Activated naive CD4-positive, alpha-beta T cell treated with anti-CD3 and anti-CD28 coated beads, Interleukin-2, amount 50 U/mL, for 72 hours (primary cell): ENCODE results near the gene NR1D1. TPM values are rescaled to one million over a fixed set of nuclear protein-coding genes. Genes with fewer than 3 reads are reported as not detected.

Source experiments
- ATAC-seq, 2 donors: fragments of 150-1000 bp; cut with Tn5 transposase; 2 replicates each; pipeline ENCODE4 v1.10.0; 2021; ENCODE audit warnings: mild to moderate bottlenecking in 2 of 2, moderate library complexity in 2 of 2
- DNase-seq, 2 donors: peaks; one replicate each; pipeline ENCODE4 v3.0.0; 2021 to 2022; ENCODE audit warnings: low spot score in 2 of 2
- H3K27ac Mint-ChIP-seq, 2 donors: one replicate each; pipeline ENCODE4 v1.8.0; 2022; ENCODE audit warnings: mild to moderate bottlenecking in 2 of 2, mixed read lengths in 2 of 2
- H3K36me3 Mint-ChIP-seq, 2 donors: one replicate each; pipeline ENCODE4 v1.8.0; 2022; ENCODE audit warnings: mixed read lengths in 2 of 2
- H3K9me3 Mint-ChIP-seq, 2 donors: one replicate each; pipeline ENCODE4 v1.8.0; 2022; ENCODE audit warnings: mixed read lengths in 2 of 2
- total RNA-seq, 2 donors: library from RNA; stranded (reverse); gene quantifications; one replicate each; pipeline ENCODE4 v1.2.3, GENCODE V29; 2022

The NR1D1 gene
- total RNA-seq, 2 donors from 2014 or later: 4.8 to 26.7 TPM

GRCh38 chr17:40073454-40074174 lies 26.8 kb downstream of the NR1D1 start:
- ATAC-seq (no peak), DNase-seq (no peak)
- H3K27ac Mint-ChIP-seq: no peak overlapping the region
- no peaks in the 10 kb centered on the region for H3K9me3 Mint-ChIP-seq
- H3K36me3 Mint-ChIP-seq: no peaks in the 10 kb centered on the region

DNA sequence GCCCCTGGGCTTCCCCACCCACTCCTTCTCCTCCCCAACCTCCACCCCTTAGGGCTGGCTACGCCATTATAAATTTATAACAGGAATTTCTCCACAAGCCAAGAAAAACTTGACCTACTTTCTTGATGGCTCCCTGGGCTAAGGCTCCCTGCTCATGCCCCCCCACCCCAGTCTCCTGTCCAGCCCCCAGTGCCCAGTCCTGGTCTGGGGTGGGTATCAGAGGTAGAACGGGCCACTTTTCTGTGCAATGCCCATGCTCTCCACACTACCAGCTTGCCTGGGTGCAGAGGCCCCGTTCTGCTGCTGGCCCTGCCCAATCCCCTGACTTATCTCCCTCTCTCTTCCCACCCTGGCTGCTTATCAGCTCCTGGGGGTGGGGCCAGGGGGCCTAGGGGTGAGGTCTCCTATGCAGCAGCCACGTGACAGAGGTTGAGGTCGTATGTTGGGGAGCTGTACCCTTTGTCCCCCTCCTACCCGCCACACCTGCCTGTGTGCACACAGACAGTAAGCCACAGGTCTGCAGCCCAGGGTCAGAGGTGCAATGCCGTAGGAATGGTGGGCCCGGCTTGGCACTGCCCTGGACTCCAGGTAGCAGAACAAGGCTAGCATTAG lies 27.5 kb downstream of the NR1D1 start:
- H3K9me3 Mint-ChIP-seq: no peaks in the 10 kb centered on the region
- DNase-seq (no peak), ATAC-seq (no peak)
- no peaks in the 10 kb centered on the region for H3K36me3 Mint-ChIP-seq
- H3K27ac Mint-ChIP-seq: no peak overlapping the region

- Mint-ChIP-seq H3K27ac (no peak overlapping the region), H3K9me3 (peaks cover 0 to 3% of the 10 kb centered on the region in 2 donors), H3K36me3 (no peaks in the 10 kb centered on the region)
- DNase-seq: no peak
- ATAC-seq: no peak
Observed at GRCh38 chr17:40072040-40072734, 28.2 kb downstream of the NR1D1 start.

- ATAC-seq (no peak), DNase-seq (no peak)
- Mint-ChIP-seq H3K9me3 (peaks cover 0 to 4% of the 10 kb centered on the region in 2 donors), H3K36me3 (no peaks in the 10 kb centered on the region), H3K27ac (no peak overlapping the region)
Observed at GRCh38 chr17:40071313-40072039, 28.9 kb downstream of the NR1D1 start.

- Mint-ChIP-seq H3K27ac (peak overlapping the region in 1 of 2 donors; percentile 93), H3K9me3 (peaks cover 0 to 4% of the 10 kb centered on the region in 2 donors), H3K36me3 (no peaks in the 10 kb centered on the region)
- ATAC-seq: no peak
- DNase-seq: no peak
Observed at GRCh38 chr17:40070709-40071312, 29.6 kb downstream of the NR1D1 start.

GRCh38 chr17:40069751-40070708 lies 30.4 kb downstream of the NR1D1 start:
- peaks cover 0 to 4% of the 10 kb centered on the region in 2 donors for H3K9me3 Mint-ChIP-seq
- peak overlapping the region; percentile 83 to 93 for H3K27ac Mint-ChIP-seq
- ATAC-seq (peak; percentile 23 to 47), DNase-seq (no peak)
- H3K36me3 Mint-ChIP-seq: no peaks in the 10 kb centered on the region

GRCh38 chr17:40068917-40069750 lies 31.3 kb downstream of the NR1D1 start:
- ATAC-seq: peak; percentile 75 to 80
- Mint-ChIP-seq H3K27ac (peak overlapping the region; percentile 91 to 93), H3K36me3 (no peaks in the 10 kb centered on the region), H3K9me3 (peaks cover 0 to 4% of the 10 kb centered on the region in 2 donors)
- peak; percentile 76 to 78 for DNase-seq

DNA sequence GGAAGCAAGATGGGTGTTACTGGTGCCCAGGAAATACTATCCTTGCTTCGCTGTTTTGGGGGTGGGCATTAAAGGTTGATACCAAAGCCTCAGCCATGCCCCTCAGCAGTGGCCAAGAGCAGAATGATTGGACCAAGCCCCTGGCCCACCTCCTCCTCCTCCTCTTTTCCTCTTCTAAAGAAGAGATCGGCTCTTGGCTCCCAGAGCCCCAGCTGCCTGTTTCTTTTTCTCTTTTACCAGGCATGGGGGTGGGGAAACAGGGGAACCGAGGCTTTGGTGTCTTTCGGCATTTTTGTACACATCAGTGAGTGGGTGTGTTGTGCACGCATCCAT lies 31.8 kb downstream of the NR1D1 start:
- H3K27ac Mint-ChIP-seq: peak overlapping the region; percentile 91 to 93
- ATAC-seq: peak in 1 of 2 donors; percentile 21
- no peak for DNase-seq

GRCh38 chr17:40068129-40068581 lies 32.2 kb downstream of the NR1D1 start:
- DNase-seq (no peak), ATAC-seq (no peak)
- peak overlapping the region; percentile 91 to 93 for H3K27ac Mint-ChIP-seq
- H3K9me3 Mint-ChIP-seq: peaks cover 0 to 4% of the 10 kb centered on the region in 2 donors
- H3K36me3 Mint-ChIP-seq: no peaks in the 10 kb centered on the region

More for the DNA sequence above, 31.8 kb downstream of the NR1D1 start:
- H3K36me3 Mint-ChIP-seq: no peaks in the 10 kb centered on the region
- peaks cover 0 to 4% of the 10 kb centered on the region in 2 donors for H3K9me3 Mint-ChIP-seq

DNA sequence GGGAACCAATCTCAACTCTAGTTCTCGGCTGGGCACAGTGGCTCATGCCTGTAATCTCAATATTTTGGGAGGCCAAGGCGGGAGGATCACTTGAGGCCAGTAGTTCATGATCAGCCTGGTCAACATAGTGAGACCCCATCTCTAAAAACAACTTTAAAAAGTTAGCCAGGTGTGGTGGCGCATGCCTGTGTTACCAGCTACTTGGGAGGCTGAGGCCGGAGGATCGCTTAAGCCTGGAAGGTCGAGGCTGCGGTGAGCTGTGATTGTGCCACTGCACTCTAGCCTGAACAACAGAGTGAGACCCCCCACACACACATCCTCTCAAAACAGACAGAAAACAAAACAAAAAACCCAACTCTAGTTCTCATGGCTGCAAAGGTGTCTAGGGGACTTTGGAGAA lies 32.7 kb downstream of the NR1D1 start:
- H3K9me3 Mint-ChIP-seq: peaks cover 0 to 4% of the 10 kb centered on the region in 2 donors
- no peak for DNase-seq
- peak overlapping the region in 1 of 2 donors; percentile 93 for H3K27ac Mint-ChIP-seq
- no peak for ATAC-seq
- H3K36me3 Mint-ChIP-seq: no peaks in the 10 kb centered on the region

DNA sequence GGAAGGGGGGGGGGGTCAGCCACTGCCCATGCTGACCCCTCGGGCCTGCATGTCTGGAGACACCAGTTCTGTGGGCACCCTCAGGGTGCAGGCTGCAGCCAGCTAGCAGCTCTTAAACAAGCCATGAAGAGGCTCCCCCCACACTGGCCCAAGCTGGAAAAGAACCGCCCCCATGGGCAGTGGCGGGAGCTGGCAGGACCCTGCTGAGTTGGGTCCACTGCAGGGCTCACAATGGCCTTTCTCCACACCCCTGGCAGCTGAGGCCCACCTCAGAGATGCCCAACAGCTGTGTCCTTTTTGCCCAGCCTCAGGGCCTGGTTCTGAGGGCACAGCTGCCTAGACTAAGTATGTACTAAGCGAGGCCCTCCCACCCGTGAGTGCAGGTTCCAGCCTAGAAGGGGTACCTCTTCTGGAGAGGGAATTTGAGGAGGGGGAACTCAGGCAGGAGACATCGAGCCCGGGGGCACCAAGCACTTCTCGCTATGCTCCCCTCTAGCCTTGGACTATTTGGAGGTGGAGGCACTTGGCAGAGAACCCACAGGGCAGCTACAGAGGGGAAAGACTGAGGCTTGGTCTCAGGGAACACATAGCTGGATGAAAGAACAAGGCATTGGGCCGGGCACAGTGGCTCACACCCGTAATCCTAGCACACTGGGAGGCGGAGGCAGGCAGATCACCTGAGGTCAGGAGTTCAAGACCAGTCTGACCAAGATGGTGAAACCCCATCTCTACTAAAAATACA lies 34.4 kb downstream of the NR1D1 start:
- Mint-ChIP-seq H3K36me3 (no peaks in the 10 kb centered on the region), H3K9me3 (peaks cover 0 to 4% of the 10 kb centered on the region in 2 donors), H3K27ac (no peak overlapping the region)
- ATAC-seq (no peak), DNase-seq (no peak)

DNA sequence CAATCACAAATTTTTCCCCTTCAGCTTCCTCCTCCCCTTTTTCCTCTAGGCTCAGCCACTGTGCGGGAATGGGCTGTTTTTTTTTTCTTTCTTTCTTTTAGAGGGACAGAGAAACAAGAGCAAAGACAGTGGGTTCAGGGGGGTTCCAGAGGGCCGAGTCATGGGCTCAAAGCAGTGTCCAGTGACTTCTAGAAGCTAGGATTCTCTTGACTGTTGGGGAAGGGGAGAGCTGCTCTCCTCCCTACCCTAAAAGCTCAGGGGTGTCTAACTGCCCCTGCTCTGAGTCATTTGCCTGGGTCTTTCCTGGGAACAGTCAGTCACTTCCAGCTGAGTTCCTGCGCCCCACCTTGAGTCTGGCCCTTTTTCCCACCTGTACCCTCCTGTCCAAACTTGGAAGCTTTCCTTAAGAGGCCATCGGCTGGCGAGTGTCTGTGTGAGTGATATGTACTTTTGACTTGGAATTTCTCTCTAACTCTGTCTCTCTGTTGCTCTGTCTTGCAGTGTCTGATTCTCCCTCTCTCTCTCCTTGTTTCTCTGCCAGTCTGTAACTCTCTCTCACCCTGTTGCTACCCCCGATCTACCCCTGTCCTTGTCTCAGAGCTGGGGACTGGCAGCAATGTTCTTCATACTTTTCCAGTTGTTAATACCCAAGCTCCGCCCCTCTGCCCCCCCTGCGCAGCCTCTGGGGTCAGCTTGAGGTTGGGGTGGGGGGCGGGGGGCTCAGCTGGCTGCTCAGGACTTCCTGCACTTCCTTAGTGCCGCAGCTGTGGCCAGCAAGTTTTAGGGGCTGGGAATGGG lies 35.2 kb downstream of the NR1D1 start:
- Mint-ChIP-seq H3K36me3 (no peaks in the 10 kb centered on the region), H3K9me3 (peaks cover 0 to 4% of the 10 kb centered on the region in 2 donors), H3K27ac (peak overlapping the region in 1 of 2 donors; percentile 19)
- no peak for DNase-seq
- ATAC-seq: no peak

- Mint-ChIP-seq H3K27ac (peak overlapping the region in 1 of 2 donors; percentile 40), H3K9me3 (peaks cover 0 to 4% of the 10 kb centered on the region in 2 donors), H3K36me3 (no peaks in the 10 kb centered on the region)
- no peak for DNase-seq
- peak; percentile 14 to 22 for ATAC-seq
Observed at GRCh38 chr17:40063901-40064531, 36.4 kb downstream of the NR1D1 start.
